BJ (cell line): ENCODE results near the gene ACAD9. TPM values are rescaled to one million over a fixed set of nuclear protein-coding genes. Genes with fewer than 3 reads are reported as not detected.

Experiments
- CTCF ChIA-PET: fragments of 350-600 bp; formaldehyde crosslinking; extraction: SDS; loops from one replicate; lab custom pipeline; 2021; ENCODE audit warnings: antibody characterized with exemption, inconsistent platforms; lab: Yijun Ruan, JAX
- POLR2A ChIA-PET: fragments of 300-600 bp; sonication (Branson Sonifier 250); formaldehyde crosslinking; extraction: SDS; loops from one replicate; lab custom pipeline; 2021; ENCODE audit warnings: antibody characterized with exemption; lab: Charles Lee
- DNase-seq: peaks from one replicate; pipeline ENCODE4 v3.0.0-alpha.2; 2011; ENCODE audit warnings: low read depth
- H3K27me3 ChIP-seq: 2 replicates; pipeline ENCODE4 v1.6.0; 2011; ENCODE audit warnings: low read length; ENCODE audit not compliant: control insufficient read depth, insufficient read depth
- H3K36me3 ChIP-seq: 2 replicates; pipeline ENCODE4 v1.5.1; 2011; ENCODE audit warnings: low read length; ENCODE audit not compliant: control insufficient read depth, insufficient read depth
- H3K4me3 ChIP-seq: 2 replicates; pipeline ENCODE4 v1.5.1; 2011; ENCODE audit warnings: low read depth, mild to moderate bottlenecking, control low read depth, low read length
- CTCF ChIP-seq: IDR thresholded peaks from 2 replicates; pipeline ENCODE4 v1.5.1; 2011; ENCODE audit warnings: low read depth, mild to moderate bottlenecking, control low read depth, inconsistent platforms, low read length, moderate library complexity; ENCODE audit not compliant: insufficient read depth
- polyA plus RNA-seq: library from polyadenylated mRNA; depleted of rRNA; stranded (reverse); fragments of >200 nt; gene quantifications from 2 replicates; pipeline ENCODE4 v1.2.3, GENCODE V29; 2011

The ACAD9 gene
- polyA plus RNA-seq, 1 experiment = 48.5 TPM

GRCh38 chr3:128854475-128854874 is 24.9 kb upstream of the ACAD9 start:
- DNase-seq = no peak
- POLR2A ChIA-PET = no interaction called here
- CTCF ChIA-PET = no interaction called here
- Histone ChIP-seq H3K36me3 (no peaks in the 10 kb centered on the region), H3K4me3 (no peak overlapping the region), H3K27me3 (no peaks in the 10 kb centered on the region)
- no peak for TF ChIP-seq CTCF

GRCh38 chr3:128855569-128855968 is 23.9 kb upstream of the ACAD9 start:
- no peak for DNase-seq
- no peak for TF ChIP-seq CTCF
- Histone ChIP-seq H3K4me3 (no peak overlapping the region), H3K27me3 (no peaks in the 10 kb centered on the region), H3K36me3 (no peaks in the 10 kb centered on the region)
- POLR2A ChIA-PET = no interaction called here
- CTCF ChIA-PET = interaction anchor here (2.0 kb wide), 1 partner anchor 10 kb away, joined by 8 read pairs; no protein-coding TSS in a partner anchor

GRCh38 chr3:128858167-128858566 is 21.3 kb upstream of the ACAD9 start:
- H3K4me3 ChIP-seq = no peak overlapping the region
- ChIA-PET CTCF (interaction anchor here (0.6 to 1.2 kb wide), 2 partner anchors 12 to 177 kb away, joined by 3 to 4 read pairs; no protein-coding TSS in a partner anchor), POLR2A (no interaction called here)
- no peak for TF ChIP-seq CTCF
- no peaks in the 10 kb centered on the region for H3K27me3 ChIP-seq
- DNase-seq = no peak
- H3K36me3 ChIP-seq = no peaks in the 10 kb centered on the region

GRCh38 chr3:128859630-128860029 is 19.8 kb upstream of the ACAD9 start:
- DNase-seq = no peak
- no peaks in the 10 kb centered on the region for H3K27me3 ChIP-seq
- H3K36me3 ChIP-seq = no peaks in the 10 kb centered on the region
- CTCF ChIA-PET = no interaction called here
- POLR2A ChIA-PET = no interaction called here
- no peak overlapping the region for H3K4me3 ChIP-seq
- TF ChIP-seq CTCF = no peak

GRCh38 chr3:128861491-128861890 is 17.9 kb upstream of the ACAD9 start:
- Histone ChIP-seq H3K27me3 (no peaks in the 10 kb centered on the region), H3K36me3 (no peaks in the 10 kb centered on the region), H3K4me3 (no peak overlapping the region)
- no peak for DNase-seq
- ChIA-PET POLR2A (no interaction called here), CTCF (no interaction called here)
- TF ChIP-seq CTCF = no peak
